DND-41 (cell line): ENCODE data around the gene UCHL1.

Experiments
- ATAC-seq: fragments of 200-7000 bp; cut with Tn5 transposase; 3 replicates; pipeline ENCODE4 v1.9.1; 2021; ENCODE audit warnings: low read depth; ENCODE audit not compliant: insufficient read depth
- DNase-seq: peaks from one replicate; pipeline ENCODE4 v3.0.0-alpha.2; 2020
- H2AFZ ChIP-seq: 2 replicates; pipeline ENCODE4 v1.6.0; 2012; ENCODE audit warnings: low read depth, low read length
- H3K27ac ChIP-seq: 2 replicates; pipeline ENCODE4 v1.5.1; 2012; ENCODE audit warnings: low read length, inconsistent platforms
- H3K27me3 ChIP-seq: fragments of 200-600 bp; sonication (generic); 2 replicates; pipeline ENCODE4 v1.6.0; 2012; ENCODE audit warnings: low read length, mild to moderate bottlenecking, inconsistent platforms; ENCODE audit not compliant: insufficient read depth, poor library complexity
- H3K36me3 ChIP-seq: 2 replicates; pipeline ENCODE4 v1.5.1; 2012; ENCODE audit warnings: low read length, inconsistent platforms; ENCODE audit not compliant: insufficient read depth
- H3K4me1 ChIP-seq: 2 replicates; pipeline ENCODE4 v1.5.1; 2012; ENCODE audit warnings: mild to moderate bottlenecking, low read length; ENCODE audit not compliant: insufficient read depth
- H3K4me2 ChIP-seq: 2 replicates; pipeline ENCODE4 v1.6.0; 2012; ENCODE audit warnings: mild to moderate bottlenecking, moderate library complexity, low read length, inconsistent platforms; ENCODE audit not compliant: insufficient read depth
- H3K4me3 ChIP-seq, 2 experiments: fragments of 200-600 bp in 1 of 2; shearing (Covaris generic) in 1 of 2; 2 replicates each; pipeline ENCODE4 v1.5.1; 2012 to 2016; ENCODE audit warnings: inconsistent platforms in 2 of 2, low read length in 2 of 2, mild to moderate bottlenecking in 2 of 2, low read depth in 1 of 2, moderate library complexity in 1 of 2
- H3K79me2 ChIP-seq: 2 replicates; pipeline ENCODE4 v1.6.0; 2012; ENCODE audit warnings: low read length, inconsistent platforms; ENCODE audit not compliant: insufficient read depth
- H3K9ac ChIP-seq: 2 replicates; pipeline ENCODE4 v1.6.0; 2012; ENCODE audit warnings: low read depth, mild to moderate bottlenecking, inconsistent platforms, low read length, moderate library complexity
- H3K9me3 ChIP-seq: 2 replicates; pipeline ENCODE4 v1.5.1; 2012; ENCODE audit warnings: low read length, moderate library complexity, mild to moderate bottlenecking, inconsistent platforms; ENCODE audit not compliant: insufficient read depth, severe bottlenecking
- H4K20me1 ChIP-seq: 2 replicates; pipeline ENCODE4 v1.6.0; 2012; ENCODE audit warnings: low read length; ENCODE audit not compliant: insufficient read depth
- CTCF ChIP-seq: IDR thresholded peaks from 2 replicates; pipeline ENCODE4 v1.5.1; 2012; ENCODE audit warnings: borderline replicate concordance, low read length, moderate library complexity, mild to moderate bottlenecking; ENCODE audit not compliant: poor library complexity, severe bottlenecking; ENCODE audit errors: extremely low read depth
- EZH2 ChIP-seq: IDR thresholded peaks from 3 replicates; pipeline ENCODE4 v1.6.1; 2012; ENCODE audit warnings: borderline replicate concordance, low read depth, mild to moderate bottlenecking, moderate library complexity, low read length, inconsistent platforms; ENCODE audit not compliant: severe bottlenecking

UCHL1 gene

GRCh38 chr4:41215969-41216293 is 40.8 kb upstream of the UCHL1 start:
- ATAC-seq (no peak), DNase-seq (no peak)
- Histone ChIP-seq H3K9ac (no peak overlapping the region), H3K36me3 (no peaks in the 10 kb centered on the region), H3K4me3 (no peak overlapping the region), H3K27ac (no peak overlapping the region), H3K4me1 (no peaks in the 10 kb centered on the region), H3K9me3 (no peaks in the 10 kb centered on the region), H4K20me1 (no peaks in the 10 kb centered on the region), H3K27me3 (no peaks in the 10 kb centered on the region), H3K79me2 (no peaks in the 10 kb centered on the region), H2AFZ (no peak overlapping the region), H3K4me2 (no peak overlapping the region)
- no peak for TF ChIP-seq CTCF
- TF ChIP-seq EZH2: no peak

GRCh38 chr4:41216294-41217019 is 40.3 kb upstream of the UCHL1 start:
- Histone ChIP-seq H3K9me3 (no peaks in the 10 kb centered on the region), H3K36me3 (no peaks in the 10 kb centered on the region), H3K4me3 (no peak overlapping the region), H3K4me1 (no peaks in the 10 kb centered on the region), H3K9ac (no peak overlapping the region), H3K27ac (no peak overlapping the region), H4K20me1 (no peaks in the 10 kb centered on the region), H3K4me2 (no peak overlapping the region), H3K79me2 (no peaks in the 10 kb centered on the region), H3K27me3 (no peaks in the 10 kb centered on the region), H2AFZ (no peak overlapping the region)
- ATAC-seq (no peak), DNase-seq (no peak)
- no peak for TF ChIP-seq CTCF
- no peak for TF ChIP-seq EZH2

- H3K27me3 ChIP-seq: no peaks in the 10 kb centered on the region
- no peak for DNase-seq
- no peak overlapping the region for H3K4me3 ChIP-seq
These were observed 39.8 kb upstream of the UCHL1 start for GRCh38 chr4:41217020-41217333.

More at GRCh38 chr4:41217020-41217333, 39.8 kb upstream of the UCHL1 start:
- H2AFZ ChIP-seq: no peak overlapping the region
- no peaks in the 10 kb centered on the region for H3K79me2 ChIP-seq
- no peaks in the 10 kb centered on the region for H4K20me1 ChIP-seq
- TF ChIP-seq CTCF (no peak), EZH2 (no peak)
- no peaks in the 10 kb centered on the region for H3K4me1 ChIP-seq
- H3K9ac ChIP-seq: no peak overlapping the region
- H3K36me3 ChIP-seq: no peaks in the 10 kb centered on the region
- no peak overlapping the region for H3K27ac ChIP-seq
- H3K4me2 ChIP-seq: no peak overlapping the region
- ATAC-seq: no peak
- H3K9me3 ChIP-seq: no peaks in the 10 kb centered on the region
